Measurements from ENCODE around the gene LAMA2. TPM values are rescaled to one million over a fixed set of nuclear protein-coding genes. Genes with fewer than 3 reads are reported as not detected.

LAMA2 gene, protein sequence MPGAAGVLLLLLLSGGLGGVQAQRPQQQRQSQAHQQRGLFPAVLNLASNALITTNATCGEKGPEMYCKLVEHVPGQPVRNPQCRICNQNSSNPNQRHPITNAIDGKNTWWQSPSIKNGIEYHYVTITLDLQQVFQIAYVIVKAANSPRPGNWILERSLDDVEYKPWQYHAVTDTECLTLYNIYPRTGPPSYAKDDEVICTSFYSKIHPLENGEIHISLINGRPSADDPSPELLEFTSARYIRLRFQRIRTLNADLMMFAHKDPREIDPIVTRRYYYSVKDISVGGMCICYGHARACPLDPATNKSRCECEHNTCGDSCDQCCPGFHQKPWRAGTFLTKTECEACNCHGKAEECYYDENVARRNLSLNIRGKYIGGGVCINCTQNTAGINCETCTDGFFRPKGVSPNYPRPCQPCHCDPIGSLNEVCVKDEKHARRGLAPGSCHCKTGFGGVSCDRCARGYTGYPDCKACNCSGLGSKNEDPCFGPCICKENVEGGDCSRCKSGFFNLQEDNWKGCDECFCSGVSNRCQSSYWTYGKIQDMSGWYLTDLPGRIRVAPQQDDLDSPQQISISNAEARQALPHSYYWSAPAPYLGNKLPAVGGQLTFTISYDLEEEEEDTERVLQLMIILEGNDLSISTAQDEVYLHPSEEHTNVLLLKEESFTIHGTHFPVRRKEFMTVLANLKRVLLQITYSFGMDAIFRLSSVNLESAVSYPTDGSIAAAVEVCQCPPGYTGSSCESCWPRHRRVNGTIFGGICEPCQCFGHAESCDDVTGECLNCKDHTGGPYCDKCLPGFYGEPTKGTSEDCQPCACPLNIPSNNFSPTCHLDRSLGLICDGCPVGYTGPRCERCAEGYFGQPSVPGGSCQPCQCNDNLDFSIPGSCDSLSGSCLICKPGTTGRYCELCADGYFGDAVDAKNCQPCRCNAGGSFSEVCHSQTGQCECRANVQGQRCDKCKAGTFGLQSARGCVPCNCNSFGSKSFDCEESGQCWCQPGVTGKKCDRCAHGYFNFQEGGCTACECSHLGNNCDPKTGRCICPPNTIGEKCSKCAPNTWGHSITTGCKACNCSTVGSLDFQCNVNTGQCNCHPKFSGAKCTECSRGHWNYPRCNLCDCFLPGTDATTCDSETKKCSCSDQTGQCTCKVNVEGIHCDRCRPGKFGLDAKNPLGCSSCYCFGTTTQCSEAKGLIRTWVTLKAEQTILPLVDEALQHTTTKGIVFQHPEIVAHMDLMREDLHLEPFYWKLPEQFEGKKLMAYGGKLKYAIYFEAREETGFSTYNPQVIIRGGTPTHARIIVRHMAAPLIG (N-terminal part only)
- 0.35 to 0.69 TPM (median 0.59 TPM) in 5 replicates for total RNA-seq (2022; extraction: Qiagen RNA extraction)

GRCh38 chr6:128882991-128883611, at the start of gene LAMA2:
TSS of gene LAMA2 (plus strand) at chr6:128883138. CDS start at chr6:128883246, 108 bp downstream.

All from A549 treated with Hydrocortisone at 1 μM for 4 hours (cell line).